HL-60 (cell line): ENCODE results near the gene ARFGEF3.

ENCODE experiments used
- DNase-seq, 2 experiments: peaks; one replicate each; pipeline ENCODE4 v3.0.0-alpha.2; 2010 to 2020; ENCODE audit warnings: low read depth in 1 of 2, low spot score in 1 of 2
- H3K27ac ChIP-seq: fragments of 250-450 bp; sonication (Bioruptor Pico); replicated peaks from 2 replicates; pipeline ENCODE4 v1.5.1; 2020; ENCODE audit warnings: mild to moderate bottlenecking, moderate library complexity
- H3K27me3 ChIP-seq: fragments of 250-450 bp; sonication (Bioruptor Pico); 2 replicates; pipeline ENCODE4 v1.5.1; 2021; ENCODE audit warnings: mild to moderate bottlenecking, moderate library complexity; ENCODE audit not compliant: insufficient read depth, poor library complexity, severe bottlenecking
- H3K4me3 ChIP-seq: replicated peaks from 2 replicates; pipeline ENCODE4 v1.5.1; 2011; ENCODE audit warnings: mild to moderate bottlenecking, control low read depth, low read length; ENCODE audit not compliant: insufficient read depth
- CTCF ChIP-seq: IDR thresholded peaks from one replicate; pipeline ENCODE4 v1.5.1; 2011; ENCODE audit warnings: low read length, control low read depth, inconsistent platforms; ENCODE audit not compliant: insufficient read depth
- GABPA ChIP-seq: IDR thresholded peaks from 2 replicates; pipeline ENCODE4 v1.6.1; 2012; ENCODE audit warnings: low read depth
- POLR2AphosphoS5 ChIP-seq: IDR thresholded peaks from 2 replicates; pipeline ENCODE4 v1.6.1; 2012; ENCODE audit warnings: low read depth
- REST ChIP-seq: IDR thresholded peaks from 2 replicates; pipeline ENCODE4 v1.6.1; 2012; ENCODE audit warnings: low read depth; ENCODE audit not compliant: insufficient replicate concordance
- SPI1 ChIP-seq: IDR thresholded peaks from 2 replicates; pipeline ENCODE4 v1.6.1; 2012; ENCODE audit warnings: low read depth, mild to moderate bottlenecking, borderline replicate concordance

Gene ARFGEF3

GRCh38 chr6:138162111-138162954 is 594 bp downstream of the ARFGEF3 start:
- H3K27ac ChIP-seq, result no peak overlapping the region
- H3K27me3 ChIP-seq, result peaks cover 42% of the 10 kb centered on the region
- peak overlapping the region; percentile 32 for H3K4me3 ChIP-seq
- no peak for TF ChIP-seq SPI1
- TF ChIP-seq REST, result no peak
- TF ChIP-seq CTCF, result no peak
- no peak for TF ChIP-seq GABPA
- TF ChIP-seq POLR2AphosphoS5, result no peak
- peak in 1 of 2 experiments; percentile 16 for DNase-seq

- TF ChIP-seq SPI1, result no peak
- TF ChIP-seq CTCF, result no peak
- no peak for TF ChIP-seq GABPA
- no peak for TF ChIP-seq REST
- no peak for TF ChIP-seq POLR2AphosphoS5
- no peak overlapping the region for H3K4me3 ChIP-seq
- H3K27me3 ChIP-seq, result peaks cover 44% of the 10 kb centered on the region
- no peak overlapping the region for H3K27ac ChIP-seq
- DNase-seq, result no peak
These were observed 1.3 kb downstream of the ARFGEF3 start for GRCh38 chr6:138162955-138163575.

- H3K4me3 ChIP-seq, result no peak overlapping the region
- DNase-seq, result no peak
- no peak overlapping the region for H3K27ac ChIP-seq
- TF ChIP-seq SPI1 (no peak), POLR2AphosphoS5 (no peak), REST (no peak), GABPA (no peak), CTCF (no peak)
- H3K27me3 ChIP-seq, result peaks cover 7% of the 10 kb centered on the region
These were observed 13.9 kb downstream of the ARFGEF3 start for GRCh38 chr6:138175596-138175995.
